ENCODE data around the gene THAP6.
"Not testable (repeated sequence)": the region's sequence is repeated elsewhere in the genome, so short reads cannot be mapped to it uniquely, and the experiment has no call there.

The THAP6 gene

GRCh38 chr4:75514949-75515612 lies 808 bp downstream of the THAP6 start:
- POLR2A ChIA-PET = interaction anchor here (1.0 to 1.1 kb wide), 3 partner anchors 15 to 209 kb away, joined by 3 to 4 read pairs (median 4); partner anchors contain the start of gene USO1
- DNase-seq (ENCODE audit: extremely low spot score) = peak; percentile 24
- CTCF ChIA-PET = interaction anchor here (0.9 to 2.5 kb wide), 8 partner anchors 10 to 212 kb away, joined by 3 to 18 read pairs (median 4); no protein-coding TSS in a partner anchor
- no peak for TF ChIP-seq CTCF (IDR thresholded peaks at IDR 0.05; ENCODE audit: control extremely low read depth, extremely low read depth, low read depth, missing control alignments)

DNA sequence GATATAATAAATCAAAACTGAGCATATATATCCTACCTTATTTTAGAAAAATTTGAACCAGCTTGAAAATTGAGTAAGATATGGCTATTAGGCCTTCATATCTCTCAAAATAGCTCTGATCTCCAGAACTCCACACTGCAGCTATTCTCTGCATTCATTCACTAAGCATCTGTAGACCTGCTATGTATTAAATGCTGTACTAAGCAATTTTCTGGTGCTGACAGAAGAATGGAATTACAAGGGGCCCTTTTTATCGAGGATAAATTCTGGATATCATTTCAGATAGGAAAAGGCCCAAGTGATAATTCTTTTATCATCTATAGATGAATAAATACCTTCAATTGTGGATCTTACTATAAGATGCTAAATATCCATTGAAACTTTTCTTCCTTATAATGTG lies 1.9 kb downstream of the THAP6 start:
- no peak for TF ChIP-seq CTCF (IDR thresholded peaks at IDR 0.05; ENCODE audit: control extremely low read depth, extremely low read depth, low read depth, missing control alignments)
- POLR2A ChIA-PET = no interaction called here
- DNase-seq (ENCODE audit: extremely low spot score) = no peak
- CTCF ChIA-PET = interaction anchor here (1.0 to 2.5 kb wide), 4 partner anchors 9 to 211 kb away, joined by 3 to 7 read pairs (median 4); no protein-coding TSS in a partner anchor

DNA sequence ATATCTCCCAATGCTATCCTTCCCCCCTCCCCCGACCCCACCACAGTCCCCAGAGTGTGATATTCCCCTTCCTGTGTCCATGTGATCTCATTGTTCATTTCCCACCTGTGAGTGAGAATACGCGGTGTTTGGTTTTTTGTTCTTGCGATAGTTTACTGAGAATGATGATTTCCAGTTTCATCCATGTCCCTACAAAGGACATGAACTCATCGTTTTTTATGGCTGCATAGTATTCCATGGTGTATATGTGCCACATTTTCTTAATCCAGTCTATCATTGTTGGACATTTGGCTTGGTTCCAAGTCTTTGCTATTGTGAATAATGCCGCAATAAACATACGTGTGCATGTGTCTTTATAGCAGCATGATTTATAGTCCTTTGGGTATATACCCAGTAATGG lies 5.2 kb downstream of the THAP6 start:
- POLR2A ChIA-PET; DNase-seq (ENCODE audit: extremely low spot score); CTCF ChIA-PET: not testable (repeated sequence)

DNA sequence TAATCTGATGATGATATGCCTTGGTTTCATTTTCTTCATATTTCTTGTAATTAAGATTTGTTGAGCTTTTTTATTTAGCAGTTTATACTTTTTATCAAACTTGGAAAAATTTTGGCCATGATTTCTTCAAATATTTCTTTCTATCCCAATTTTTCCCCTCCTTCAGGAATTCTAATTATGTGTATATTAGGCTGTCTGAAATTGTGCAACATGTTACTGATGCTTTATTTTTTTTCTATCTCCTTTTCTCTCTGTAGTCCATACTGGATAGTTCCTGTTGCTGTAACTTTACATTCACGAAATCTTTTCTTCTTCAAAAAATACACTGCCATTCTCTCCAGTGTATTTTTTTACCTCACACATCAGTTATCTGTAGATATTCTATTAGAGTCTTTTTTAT lies 10.8 kb downstream of the THAP6 start:
- no peak for TF ChIP-seq CTCF (IDR thresholded peaks at IDR 0.05; ENCODE audit: control extremely low read depth, extremely low read depth, low read depth, missing control alignments)
- ChIA-PET POLR2A (no interaction called here), CTCF (interaction anchor here (1.2 kb wide), 1 partner anchor 10 kb away, joined by 7 read pairs; the partner anchor contains the start of genes RCHY1 and THAP6)
- DNase-seq (ENCODE audit: extremely low spot score) = no peak

DNA sequence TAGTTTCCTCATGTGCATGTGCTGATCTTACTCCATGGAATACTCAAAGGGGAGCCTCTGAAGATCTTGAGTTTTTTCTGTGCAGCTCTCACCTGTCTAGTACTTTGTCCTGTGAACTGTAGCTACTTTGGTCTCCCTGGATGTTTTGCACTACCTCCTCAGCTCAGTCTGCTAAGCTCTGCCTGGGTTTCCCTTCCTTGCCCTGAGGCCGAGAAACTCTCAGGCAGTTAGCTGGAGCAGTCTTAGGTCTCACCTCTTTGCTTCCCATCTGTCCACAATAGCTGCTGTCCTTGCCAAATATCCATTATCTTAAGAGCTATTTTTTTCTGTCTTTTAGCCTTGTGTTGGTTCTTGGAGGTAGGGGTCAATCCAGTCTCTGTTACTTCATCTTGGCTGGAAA lies 11.6 kb downstream of the THAP6 start:
- TF ChIP-seq CTCF (IDR thresholded peaks at IDR 0.05; ENCODE audit: control extremely low read depth, extremely low read depth, low read depth, missing control alignments) = no peak
- CTCF ChIA-PET = interaction anchor here (1.2 to 2.7 kb wide), 6 partner anchors 11 to 322 kb away, joined by 3 to 7 read pairs (median 4); partner anchors contain the start of genes RCHY1 and THAP6
- DNase-seq (ENCODE audit: extremely low spot score) = no peak
- POLR2A ChIA-PET = no interaction called here

- no peak for TF ChIP-seq CTCF (IDR thresholded peaks at IDR 0.05; ENCODE audit: control extremely low read depth, extremely low read depth, low read depth, missing control alignments)
- CTCF ChIA-PET = interaction anchor here (2.0 to 2.7 kb wide), 2 partner anchors 10 to 14 kb away, joined by 5 to 7 read pairs; partner anchors contain the start of genes RCHY1 and THAP6
- POLR2A ChIA-PET = no interaction called here
- DNase-seq (ENCODE audit: extremely low spot score) = no peak
Measured at GRCh38 chr4:75527482-75527881, 13.2 kb downstream of the THAP6 start.
